GM19372 (cell line): ENCODE data around the gene FOXP1.
"Not testable (repeated sequence)": the region's sequence is repeated elsewhere in the genome, so short reads cannot be mapped to it uniquely, and the experiment has no call there.

Source experiments
- ATAC-seq: cut with Tn5 transposase; IDR thresholded peaks from one replicate; pipeline ENCODE4 v1.9.1; 2021; ENCODE audit warnings: mild to moderate bottlenecking, low read depth, moderate library complexity; ENCODE audit not compliant: unreplicated experiment

FOXP1 gene

GRCh38 chr3:70984776-70985482, 598.6 kb downstream of the FOXP1 start:
- ATAC-seq, result no peak

GRCh38 chr3:70982700-70983140, 600.8 kb downstream of the FOXP1 start:
- ATAC-seq, result peak; percentile 71

GRCh38 chr3:70982284-70982683, 601.2 kb downstream of the FOXP1 start:
- ATAC-seq, result no peak

DNA sequence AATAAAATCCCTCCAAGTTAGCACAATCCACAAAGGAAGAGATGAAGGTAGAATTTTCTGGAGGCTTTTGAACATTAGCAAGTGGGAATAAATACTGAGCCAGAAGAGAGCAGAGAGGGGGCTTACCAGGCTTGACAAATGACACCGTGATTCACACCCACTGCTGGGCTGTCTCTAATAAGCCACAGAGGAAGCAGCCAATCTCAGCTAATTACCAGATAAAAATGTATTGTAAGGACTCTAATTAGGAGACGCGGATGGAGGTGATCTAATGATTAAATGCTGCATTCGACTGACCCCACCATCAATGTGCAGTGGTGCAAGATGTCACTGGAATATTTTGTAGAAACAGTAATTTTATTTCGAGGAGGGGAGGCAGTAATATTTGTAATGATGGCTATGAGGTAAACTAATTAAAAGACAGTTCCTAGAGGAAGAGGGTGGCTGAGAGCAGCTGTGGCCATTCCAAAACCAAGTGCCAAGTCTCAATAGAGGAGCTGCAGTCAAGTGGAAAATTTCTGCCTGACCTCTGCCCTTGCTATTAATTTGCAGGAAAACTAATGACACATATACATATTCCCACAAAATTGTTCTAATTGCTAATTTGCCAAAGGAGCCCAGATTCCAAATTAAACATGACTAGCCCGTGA, 602.2 kb downstream of the FOXP1 start:
- no peak for ATAC-seq

DNA sequence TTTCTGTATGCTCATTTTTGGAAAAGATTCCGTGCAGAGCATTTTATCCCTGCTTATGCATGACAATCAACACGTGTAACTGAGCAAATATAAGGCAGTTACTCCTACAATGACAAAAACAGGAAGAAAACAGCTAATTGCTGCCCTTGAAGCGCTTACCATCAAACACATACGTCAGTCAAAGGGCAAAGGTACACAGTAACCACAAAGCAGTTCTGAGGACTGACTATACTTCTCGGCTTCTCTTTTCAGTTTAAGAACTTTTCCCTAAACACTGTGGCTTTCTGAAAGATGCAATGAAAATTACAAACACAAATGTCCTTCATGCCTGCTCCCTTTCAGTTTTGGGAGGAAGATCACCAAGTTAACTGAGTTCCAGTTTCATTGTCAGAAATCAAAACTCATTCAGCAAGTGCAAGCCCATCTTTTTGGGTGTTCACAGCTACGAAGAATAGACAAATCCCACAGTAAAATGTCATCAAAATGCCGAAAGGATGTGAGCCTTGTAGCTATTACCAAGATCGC, 602.8 kb downstream of the FOXP1 start:
- no peak for ATAC-seq

DNA sequence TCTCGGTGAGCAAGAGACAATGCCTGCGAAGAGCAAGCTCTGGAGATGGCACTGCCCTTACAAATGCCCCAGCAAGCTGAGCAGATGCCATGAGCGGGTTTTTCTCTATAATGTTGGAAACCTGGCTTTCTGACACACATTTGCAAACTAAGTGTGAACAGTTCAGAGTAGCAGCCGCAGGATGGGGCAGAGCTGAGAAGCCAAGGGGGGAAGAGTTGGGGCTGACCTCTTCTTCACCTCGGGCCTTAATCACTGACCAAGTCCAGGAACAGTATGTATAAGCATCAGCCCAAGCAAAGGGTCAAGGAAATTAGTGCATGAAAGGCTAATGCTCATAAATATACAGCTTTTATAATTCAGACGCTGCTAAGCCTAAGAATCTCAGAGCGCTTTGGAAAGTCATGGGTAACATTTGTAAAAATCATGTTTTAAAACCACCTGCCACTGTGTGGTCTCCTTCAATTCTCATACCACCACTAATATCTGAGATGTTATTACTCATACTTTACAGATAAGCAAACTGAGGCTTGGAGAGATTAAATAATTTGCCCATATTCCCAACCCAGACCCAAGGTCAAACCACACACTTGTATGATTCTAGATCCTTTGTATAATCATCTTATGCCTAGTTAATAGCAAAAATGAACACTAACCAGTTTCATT, 603.4 kb downstream of the FOXP1 start:
- ATAC-seq, result no peak

DNA sequence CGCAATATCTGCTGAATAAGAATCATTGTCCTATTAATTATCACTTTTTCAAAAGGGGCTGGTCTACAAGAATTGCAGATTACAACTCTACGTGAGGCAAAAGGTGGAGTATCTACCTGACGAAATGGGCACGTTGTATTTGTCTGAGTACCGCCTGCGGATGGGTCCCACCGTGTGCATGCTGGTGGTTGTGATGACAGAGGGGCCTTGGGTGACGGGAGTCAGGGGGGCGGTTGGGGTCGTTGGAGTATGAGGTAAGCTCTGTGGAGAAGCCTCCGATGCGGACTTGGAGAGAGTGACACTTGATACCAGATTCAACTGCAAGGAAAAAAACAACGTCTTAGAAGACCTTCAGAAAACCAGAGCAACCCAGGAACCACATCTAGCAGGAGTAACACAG, 605.8 kb downstream of the FOXP1 start:
- ATAC-seq, result no peak

DNA sequence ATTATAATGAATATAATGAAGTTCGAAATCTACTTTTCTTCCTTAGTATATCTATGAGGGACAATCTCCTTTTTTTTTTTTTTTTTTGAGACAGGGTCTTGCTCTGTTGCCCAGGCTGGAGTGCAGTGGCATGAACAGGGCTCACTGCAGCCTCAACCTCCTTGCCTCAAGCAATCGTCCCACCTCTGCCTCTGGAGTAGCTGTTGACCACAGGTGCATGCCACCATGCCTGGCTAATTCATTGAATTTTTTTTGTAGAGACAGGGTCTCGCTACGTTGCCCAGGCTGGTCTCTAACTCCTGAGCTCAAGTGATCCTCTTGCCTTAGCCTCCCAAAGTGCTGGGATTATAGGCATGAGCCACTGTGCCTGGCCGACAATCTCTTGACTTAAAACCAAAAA, 607.5 kb downstream of the FOXP1 start:
- not testable (repeated sequence) for ATAC-seq

- ATAC-seq, result no peak
Measured at GRCh38 chr3:70974747-70975146, 608.8 kb downstream of the FOXP1 start.

DNA sequence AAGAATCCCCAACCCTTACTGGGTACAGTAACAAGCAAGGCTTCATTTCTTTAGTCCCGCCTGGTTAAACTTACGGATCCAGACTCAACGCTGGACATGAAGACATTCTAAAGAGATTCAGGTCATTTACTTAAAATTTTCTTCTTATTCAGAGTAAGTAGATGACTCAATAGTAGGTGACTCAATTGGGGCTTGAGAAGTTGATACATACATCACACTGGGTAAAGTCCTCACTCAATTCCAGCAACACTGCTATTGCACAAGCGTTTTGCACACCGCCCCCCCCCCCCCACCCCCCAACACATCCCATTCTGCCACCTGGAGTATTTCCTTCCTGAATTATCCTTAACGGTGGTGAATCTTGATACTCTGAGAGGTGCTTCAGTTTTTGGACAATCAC, 610.0 kb downstream of the FOXP1 start:
- no peak for ATAC-seq

DNA sequence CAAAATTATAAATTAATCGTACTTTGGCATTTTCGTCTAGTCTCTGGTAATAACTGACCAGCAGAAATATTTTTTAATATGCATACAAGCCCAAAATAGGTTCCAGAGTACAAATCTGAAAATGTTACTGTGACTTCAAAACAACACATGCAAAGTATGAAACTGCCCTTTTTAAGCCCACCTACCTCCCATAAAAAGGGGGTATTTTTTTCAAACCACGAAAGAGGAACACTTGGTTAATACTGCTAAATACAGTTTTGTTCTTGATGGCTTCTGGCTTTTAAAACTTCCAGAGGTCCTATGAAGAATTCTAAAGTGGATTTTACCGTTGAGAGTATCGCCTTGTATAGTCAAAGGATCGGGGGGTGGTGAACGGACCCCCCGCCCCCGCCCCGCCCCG, 610.7 kb downstream of the FOXP1 start:
- ATAC-seq, result no peak

DNA sequence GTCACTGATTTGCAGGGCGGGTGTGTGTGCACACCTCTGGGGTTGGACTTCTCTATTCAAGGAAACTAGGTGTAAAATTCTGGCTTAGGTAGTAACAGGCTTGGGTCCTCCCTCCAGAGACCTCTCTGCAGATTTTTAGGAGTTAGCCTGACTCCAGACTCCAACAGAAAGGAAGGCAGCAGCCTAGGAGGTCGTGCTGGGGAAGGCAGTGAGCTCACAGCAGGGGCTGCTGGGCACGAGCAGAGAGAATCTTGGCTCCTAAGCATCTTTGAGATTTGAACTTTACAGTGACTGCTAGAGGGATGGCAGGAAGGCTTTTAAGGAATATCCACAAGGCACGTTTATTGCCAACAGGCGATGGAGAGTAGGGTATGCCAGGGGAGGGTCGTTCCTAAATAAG, 612.6 kb downstream of the FOXP1 start:
- ATAC-seq, result no peak

- no peak for ATAC-seq
Measured at GRCh38 chr3:70970171-70970570, 613.4 kb downstream of the FOXP1 start.

GRCh38 chr3:70963431-70964275, 619.9 kb downstream of the FOXP1 start:
- ATAC-seq, result no peak

- ATAC-seq, result no peak
Measured at GRCh38 chr3:70959506-70960291, 623.8 kb downstream of the FOXP1 start.

GRCh38 chr3:70952033-70952747, 631.3 kb downstream of the FOXP1 start:
- no peak for ATAC-seq

GRCh38 chr3:70951316-70951715, 632.2 kb downstream of the FOXP1 start:
- no peak for ATAC-seq

DNA sequence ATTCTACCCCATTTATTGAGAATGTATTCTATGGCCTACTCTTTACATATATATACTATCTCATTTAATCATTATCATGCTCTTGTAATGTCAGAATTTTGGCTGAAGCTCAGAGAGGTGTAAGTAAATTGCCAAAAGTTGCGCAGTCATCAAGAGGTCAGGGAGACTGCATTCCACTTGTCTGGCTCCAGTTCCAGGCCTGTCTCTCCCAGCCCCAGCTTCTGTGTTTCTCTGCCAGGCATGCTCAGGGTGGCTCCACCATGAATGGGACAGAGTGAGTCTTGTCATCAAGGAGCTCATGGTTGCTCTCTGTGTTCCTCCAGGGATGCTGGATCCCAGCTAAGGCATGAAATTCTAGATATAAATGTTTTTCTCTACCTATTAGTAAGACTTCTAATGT, 635.9 kb downstream of the FOXP1 start:
- ATAC-seq, result no peak

DNA sequence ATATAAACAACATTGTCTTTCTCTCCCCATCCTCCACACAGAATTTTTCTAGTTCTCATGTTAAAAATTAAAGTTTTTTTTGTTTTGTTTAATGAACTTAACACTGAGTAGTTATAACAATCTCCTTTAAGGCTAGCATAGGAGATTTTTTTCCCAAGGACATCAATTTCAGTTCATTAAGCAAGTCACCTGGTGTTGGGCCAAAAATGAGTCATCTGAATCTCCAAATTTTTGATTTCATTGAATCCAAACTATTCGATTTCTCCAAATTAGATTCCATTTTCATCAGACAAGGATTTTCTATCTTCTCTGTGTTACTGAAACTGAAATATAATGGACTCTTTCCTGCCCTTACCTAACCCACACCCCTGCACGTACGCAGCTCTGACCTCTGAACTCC, 639.6 kb downstream of the FOXP1 start:
- ATAC-seq, result no peak
